NCI-H1092 (cell line): ENCODE measurements around the gene ADGRB2.

Source experiments
- DNase-seq: peaks from one replicate; lab custom pipeline; 2025; lab: John Stamatoyannopoulos, UW

The ADGRB2 gene

GRCh38 chr1:31793586-31794285, 29.6 kb upstream of the ADGRB2 start:
- no peak for DNase-seq

GRCh38 chr1:31793086-31793485, 28.9 kb upstream of the ADGRB2 start:
- DNase-seq: no peak

- DNase-seq: no peak
Measured at GRCh38 chr1:31792541-31792940, 28.4 kb upstream of the ADGRB2 start.

GRCh38 chr1:31792116-31792515, 28.0 kb upstream of the ADGRB2 start:
- no peak for DNase-seq

- DNase-seq: no peak
Measured at GRCh38 chr1:31791131-31791858, 27.2 kb upstream of the ADGRB2 start.

GRCh38 chr1:31790641-31791091, 26.5 kb upstream of the ADGRB2 start:
- DNase-seq: no peak

- no peak for DNase-seq
Measured at GRCh38 chr1:31790140-31790539, 26.0 kb upstream of the ADGRB2 start.

GRCh38 chr1:31789259-31790065, 25.3 kb upstream of the ADGRB2 start:
- peak; percentile 83 for DNase-seq

- DNase-seq: peak; percentile 48
Measured at GRCh38 chr1:31788825-31789256, 24.7 kb upstream of the ADGRB2 start.

- peak; percentile 45 for DNase-seq
Measured at GRCh38 chr1:31788138-31788824, 24.1 kb upstream of the ADGRB2 start.

GRCh38 chr1:31787786-31788137, 23.6 kb upstream of the ADGRB2 start:
- DNase-seq: no peak

GRCh38 chr1:31787261-31787660, 23.1 kb upstream of the ADGRB2 start:
- no peak for DNase-seq

- DNase-seq: no peak
Measured at GRCh38 chr1:31786366-31787060, 22.4 kb upstream of the ADGRB2 start.

GRCh38 chr1:31785947-31786290, 21.8 kb upstream of the ADGRB2 start:
- DNase-seq: no peak

- DNase-seq: peak; percentile 14
Measured at GRCh38 chr1:31785020-31785946, 21.1 kb upstream of the ADGRB2 start.

GRCh38 chr1:31784356-31785019, 20.3 kb upstream of the ADGRB2 start:
- no peak for DNase-seq

- DNase-seq: no peak
Measured at GRCh38 chr1:31783846-31784245, 19.7 kb upstream of the ADGRB2 start.

GRCh38 chr1:31782421-31783410, 18.6 kb upstream of the ADGRB2 start:
- DNase-seq: no peak
